HL-60 (cell line): Measurements from ENCODE around the gene RAB5B.

Experiments
- DNase-seq, 2 experiments: peaks; one replicate each; pipeline ENCODE4 v3.0.0-alpha.2; 2010 to 2020; ENCODE audit warnings: low read depth in 1 of 2, low spot score in 1 of 2
- H3K27ac ChIP-seq: fragments of 250-450 bp; sonication (Bioruptor Pico); replicated peaks from 2 replicates; pipeline ENCODE4 v1.5.1; 2020; ENCODE audit warnings: mild to moderate bottlenecking, moderate library complexity
- H3K27me3 ChIP-seq: fragments of 250-450 bp; sonication (Bioruptor Pico); 2 replicates; pipeline ENCODE4 v1.5.1; 2021; ENCODE audit warnings: mild to moderate bottlenecking, moderate library complexity; ENCODE audit not compliant: insufficient read depth, poor library complexity, severe bottlenecking
- H3K4me3 ChIP-seq: replicated peaks from 2 replicates; pipeline ENCODE4 v1.5.1; 2011; ENCODE audit warnings: mild to moderate bottlenecking, control low read depth, low read length; ENCODE audit not compliant: insufficient read depth
- CTCF ChIP-seq: IDR thresholded peaks from one replicate; pipeline ENCODE4 v1.5.1; 2011; ENCODE audit warnings: low read length, control low read depth, inconsistent platforms; ENCODE audit not compliant: insufficient read depth
- GABPA ChIP-seq: IDR thresholded peaks from 2 replicates; pipeline ENCODE4 v1.6.1; 2012; ENCODE audit warnings: low read depth
- POLR2AphosphoS5 ChIP-seq: IDR thresholded peaks from 2 replicates; pipeline ENCODE4 v1.6.1; 2012; ENCODE audit warnings: low read depth
- REST ChIP-seq: IDR thresholded peaks from 2 replicates; pipeline ENCODE4 v1.6.1; 2012; ENCODE audit warnings: low read depth; ENCODE audit not compliant: insufficient replicate concordance
- SPI1 ChIP-seq: IDR thresholded peaks from 2 replicates; pipeline ENCODE4 v1.6.1; 2012; ENCODE audit warnings: low read depth, mild to moderate bottlenecking, borderline replicate concordance

The RAB5B gene

GRCh38 chr12:55991110-55991509 is 17.2 kb downstream of the RAB5B start:
- Histone ChIP-seq H3K27me3 (no peaks in the 10 kb centered on the region), H3K27ac (no peak overlapping the region), H3K4me3 (no peak overlapping the region)
- no peak for DNase-seq
- TF ChIP-seq CTCF (no peak), SPI1 (no peak), REST (no peak), GABPA (no peak), POLR2AphosphoS5 (no peak)

GRCh38 chr12:55993230-55993853 is 19.5 kb downstream of the RAB5B start:
- TF ChIP-seq SPI1 (no peak), GABPA (no peak), REST (no peak), CTCF (no peak), POLR2AphosphoS5 (no peak)
- no peaks in the 10 kb centered on the region for H3K27me3 ChIP-seq
- H3K4me3 ChIP-seq, result no peak overlapping the region
- DNase-seq, result no peak
- H3K27ac ChIP-seq, result no peak overlapping the region

- H3K27ac ChIP-seq, result no peak overlapping the region
Measured at GRCh38 chr12:55995366-55995765, 21.5 kb downstream of the RAB5B start.

More at GRCh38 chr12:55995366-55995765, 21.5 kb downstream of the RAB5B start:
- TF ChIP-seq CTCF, result no peak
- no peak for TF ChIP-seq POLR2AphosphoS5
- no peak for TF ChIP-seq SPI1
- TF ChIP-seq GABPA, result no peak
- no peak for TF ChIP-seq REST
- DNase-seq, result no peak
- Histone ChIP-seq H3K4me3 (no peak overlapping the region), H3K27me3 (no peaks in the 10 kb centered on the region)
